NCI-H1092 (cell line): Measurements from ENCODE around the gene SAMHD1.
"Not testable (repeated sequence)": the region's sequence is repeated elsewhere in the genome, so short reads cannot be mapped to it uniquely, and the experiment has no call there.

ENCODE experiments used
- DNase-seq: peaks from one replicate; lab custom pipeline; 2025; lab: John Stamatoyannopoulos, UW

Gene SAMHD1

GRCh38 chr20:36851490-36851889, 100.0 kb downstream of the SAMHD1 start:
- no peak for DNase-seq

- no peak for DNase-seq
Observed at GRCh38 chr20:36850759-36851158, 100.7 kb downstream of the SAMHD1 start.

GRCh38 chr20:36849333-36850065, 102.0 kb downstream of the SAMHD1 start:
- no peak for DNase-seq

DNA sequence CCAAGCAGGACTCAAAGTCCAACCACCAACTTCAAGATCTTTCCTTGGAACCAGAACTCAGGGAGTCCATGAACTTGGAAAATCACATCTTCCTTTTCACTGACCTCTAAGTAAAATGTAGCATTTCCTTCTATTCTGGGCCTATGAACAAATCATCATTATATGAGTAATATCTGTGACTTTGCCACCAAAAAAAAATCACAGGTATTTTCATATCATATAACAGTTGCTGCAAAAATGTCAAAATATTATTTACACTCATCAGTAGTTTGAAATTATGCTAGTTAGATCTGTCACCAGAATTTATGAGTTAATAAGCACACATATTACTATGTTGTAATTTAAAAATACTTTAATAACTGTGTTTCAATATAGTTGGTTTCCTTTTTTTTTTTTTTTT, 102.8 kb downstream of the SAMHD1 start:
- DNase-seq: no peak

DNA sequence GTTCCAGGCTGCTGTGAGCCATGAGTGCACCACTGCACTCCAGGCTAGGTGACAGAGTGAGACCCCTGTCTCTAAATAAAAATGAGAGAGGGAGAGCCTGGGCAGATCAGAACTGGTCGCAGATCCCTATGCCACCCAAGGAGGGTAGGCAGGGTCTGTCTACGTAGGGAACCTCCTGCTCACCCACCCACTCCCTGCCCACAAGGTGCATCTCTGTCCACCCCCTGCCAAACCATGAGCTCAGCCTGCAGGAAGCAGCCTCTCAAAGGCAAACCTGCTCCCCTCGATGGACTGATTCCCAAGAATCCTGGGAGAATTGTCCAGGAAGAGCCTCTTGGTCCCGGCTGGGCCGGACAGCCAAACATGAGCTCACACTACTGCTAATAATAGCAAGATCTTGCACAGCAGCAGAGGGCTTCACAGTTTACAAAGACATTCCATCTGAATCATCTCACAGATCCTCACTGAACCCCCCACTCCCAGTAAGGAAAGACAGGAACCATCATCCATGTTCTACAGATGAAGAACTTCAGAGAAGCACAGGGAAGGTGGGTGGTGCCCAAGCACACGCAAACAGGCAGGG, 103.3 kb downstream of the SAMHD1 start:
- DNase-seq: no peak

GRCh38 chr20:36847710-36848040, 103.8 kb downstream of the SAMHD1 start:
- DNase-seq: no peak

GRCh38 chr20:36847009-36847709, 104.3 kb downstream of the SAMHD1 start:
- DNase-seq: no peak

DNA sequence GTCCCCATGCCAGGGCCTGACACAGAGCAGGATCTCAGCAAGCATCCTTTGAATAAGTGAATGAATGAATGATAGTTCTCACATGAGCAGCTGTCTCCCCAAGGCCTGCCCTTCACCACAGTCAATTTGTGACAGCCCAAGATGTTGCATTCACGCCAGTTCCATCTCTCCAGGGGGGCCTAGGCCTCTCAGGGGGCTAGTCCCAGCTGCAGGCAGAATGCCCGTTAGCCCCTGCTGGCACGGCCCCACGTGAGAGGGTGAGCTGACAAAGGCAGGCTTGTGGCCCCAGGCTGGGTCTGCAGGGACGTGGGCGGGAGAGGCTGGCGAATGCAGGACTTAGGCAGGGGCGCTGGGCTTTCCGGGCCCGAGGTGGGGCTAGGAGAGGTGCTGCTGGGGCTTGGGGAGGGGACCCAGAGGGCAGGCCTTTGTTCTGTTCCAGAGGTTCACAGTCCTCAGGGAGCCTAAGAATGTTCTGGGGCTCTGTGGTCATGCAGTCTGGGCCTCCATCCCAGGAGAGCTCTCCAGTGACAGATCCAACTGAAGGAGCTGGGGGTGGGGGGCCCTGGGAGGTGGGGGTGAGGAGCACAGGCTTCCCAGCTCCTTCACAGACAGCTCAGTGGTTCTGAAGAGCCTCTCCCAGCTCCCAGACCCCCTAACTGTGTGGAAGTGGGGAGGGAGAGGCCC, 106.1 kb downstream of the SAMHD1 start:
- DNase-seq: peak; percentile 45

GRCh38 chr20:36841030-36841429, 110.5 kb downstream of the SAMHD1 start:
- DNase-seq: not testable (repeated sequence)
